Measurements from ENCODE around the gene CNOT8. TPM values are rescaled to one million over a fixed set of nuclear protein-coding genes. Genes with fewer than 3 reads are reported as not detected.
A peak's percentile ranks its signal among the peaks of the same experiment; 100 is the strongest.

Gene CNOT8
- total RNA-seq, 2 experiments from 2014 or later = 52.4 to 79.4 TPM

GRCh38 chr5:154858972-154859871, 795 bp downstream of the CNOT8 start:
- peak overlapping the region; percentile 89 for H3K27ac ChIP-seq (ENCODE audit: low read depth, low read length, poor library complexity, severe bottlenecking)
- intact Hi-C loops (cut with micrococcal nuclease; ENCODE audit: unreplicated experiment) = loop anchor here (1.0 to 5.0 kb wide), 5 partner anchors 82 to 668 kb away; partner anchors contain the start of genes GALNT10, LARP1, MRPL22 and SAP30L
- DNase-seq (ENCODE audit: low spot score) = peak; percentile 74
- H3K36me3 ChIP-seq (ENCODE audit: insufficient read depth, low read length) = peaks cover 45% of the 10 kb centered on the region
- no peaks in the 10 kb centered on the region; the same call in 1 of the 2 replicates for H3K9me3 ChIP-seq (ENCODE audit: low read length)
- peak overlapping the region; percentile 24; the same call in 1 of the 2 replicates for H2AFZ ChIP-seq (ENCODE audit: low read length)
- ChIA-PET CTCF (ENCODE audit: unreplicated experiment) (no interaction called here), POLR2A (interaction anchor here (0.7 to 1.5 kb wide), 5 partner anchors 17 to 175 kb away, joined by 3 to 5 read pairs (median 4); no protein-coding TSS in a partner anchor)
- BruUV-seq (replicated peaks) = TSS peak; percentile 65
- H3K79me2 ChIP-seq (ENCODE audit: insufficient read depth, low read depth, low read length) = peaks cover 57% of the 10 kb centered on the region
- H4K20me1 ChIP-seq (ENCODE audit: insufficient read depth, low read length) = peaks cover 28% of the 10 kb centered on the region
- peak overlapping the region; percentile 97 for H3K4me3 ChIP-seq (ENCODE audit: low read depth, low read length, poor library complexity, severe bottlenecking)
- TF ChIP-seq EZH2phosphoT487 (IDR thresholded peaks at IDR 0.05; ENCODE audit: borderline replicate concordance, low read depth, low read length) (no peak), CTCF (conservative IDR thresholded peaks at IDR 0.05; ENCODE audit: low read length) (no peak)
- peak overlapping the region; percentile 95 for H3K4me2 ChIP-seq (ENCODE audit: low read length)
- peaks cover 36% of the 10 kb centered on the region for H3K4me1 ChIP-seq (ENCODE audit: insufficient read depth, low read length, poor library complexity, severe bottlenecking)
- H3K9me2 ChIP-seq (ENCODE audit: insufficient read depth, low read length) = no peaks in the 10 kb centered on the region

GRCh38 chr5:154860123-154860522, 1.7 kb downstream of the CNOT8 start:
- Histone ChIP-seq H3K4me3 (ENCODE audit: low read depth, low read length, poor library complexity, severe bottlenecking) (peak overlapping the region; percentile 97), H3K4me2 (ENCODE audit: low read length) (peak overlapping the region; percentile 95), H4K20me1 (ENCODE audit: insufficient read depth, low read length) (peaks cover 28% of the 10 kb centered on the region), H2AFZ (ENCODE audit: low read length) (no peak overlapping the region), H3K9me2 (ENCODE audit: insufficient read depth, low read length) (no peaks in the 10 kb centered on the region), H3K36me3 (ENCODE audit: insufficient read depth, low read length) (peaks cover 54% of the 10 kb centered on the region), H3K79me2 (ENCODE audit: insufficient read depth, low read depth, low read length) (peaks cover 66% of the 10 kb centered on the region), H3K27ac (ENCODE audit: low read depth, low read length, poor library complexity, severe bottlenecking) (peak overlapping the region; percentile 89), H3K9me3 (ENCODE audit: low read length) (no peaks in the 10 kb centered on the region; the same call in 1 of the 2 replicates), H3K4me1 (ENCODE audit: insufficient read depth, low read length, poor library complexity, severe bottlenecking) (peaks cover 36% of the 10 kb centered on the region)
- CTCF ChIA-PET (ENCODE audit: unreplicated experiment) = no interaction called here
- intact Hi-C loops (cut with micrococcal nuclease; ENCODE audit: unreplicated experiment) = no loop called here
- DNase-seq (ENCODE audit: low spot score) = peak; percentile 32
- no peak for TF ChIP-seq CTCF (conservative IDR thresholded peaks at IDR 0.05; ENCODE audit: low read length)
- no peak for TF ChIP-seq EZH2phosphoT487 (IDR thresholded peaks at IDR 0.05; ENCODE audit: borderline replicate concordance, low read depth, low read length)
- POLR2A ChIA-PET = interaction anchor here (0.7 to 1.5 kb wide), 2 partner anchors 16 to 101 kb away, joined by 4 to 5 read pairs; no protein-coding TSS in a partner anchor
- no TSS peak for BruUV-seq (replicated peaks)

All from OCI-LY7 (cell line).